Measurements from ENCODE around the gene CSNK2B.

The CSNK2B gene

DNA sequence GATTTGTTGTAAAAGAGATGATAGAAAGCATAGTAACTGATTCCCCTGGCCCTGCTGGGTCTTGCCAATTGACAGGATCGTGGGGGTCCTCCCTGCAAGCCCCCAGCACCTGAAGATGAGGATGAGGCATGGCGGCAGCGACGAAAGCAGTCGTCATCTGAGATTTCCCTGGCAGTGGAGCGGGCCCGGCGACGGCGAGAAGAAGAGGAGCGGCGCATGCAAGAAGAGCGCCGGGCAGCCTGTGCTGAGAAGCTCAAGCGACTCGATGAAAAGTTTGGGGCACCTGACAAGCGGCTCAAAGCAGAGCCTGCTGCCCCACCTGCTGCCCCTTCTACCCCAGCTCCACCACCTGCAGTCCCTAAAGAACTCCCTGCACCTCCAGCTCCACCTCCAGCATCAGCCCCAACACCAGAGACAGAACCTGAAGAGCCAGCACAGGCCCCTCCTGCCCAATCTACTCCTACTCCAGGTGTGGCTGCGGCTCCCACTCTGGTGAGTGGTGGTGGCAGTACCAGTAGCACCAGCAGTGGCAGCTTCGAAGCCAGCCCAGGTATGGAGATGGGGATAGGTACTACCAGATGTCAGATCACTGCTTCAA, 38.1 kb upstream of the CSNK2B start:
- H3K27me3 ChIP-seq (ENCODE audit: control insufficient read depth, insufficient read depth, low read length, poor library complexity, severe bottlenecking): no peaks in the 10 kb centered on the region
- H3K9me3 ChIP-seq (ENCODE audit: control insufficient read depth, low read length): no peaks in the 10 kb centered on the region
- no peak overlapping the region for H3K4me3 ChIP-seq (ENCODE audit: insufficient read depth, low read depth, low read length)
- H3K4me1 ChIP-seq (ENCODE audit: control insufficient read depth, insufficient read depth, low read length): peaks cover 2% of the 10 kb centered on the region
- no peak overlapping the region for H3K27ac ChIP-seq (ENCODE audit: insufficient read depth, low read depth, low read length, poor library complexity, severe bottlenecking)
- H3K36me3 ChIP-seq (ENCODE audit: control insufficient read depth, insufficient read depth, low read length): peaks cover 98% of the 10 kb centered on the region
- WGBS, 2 experiments: 94 to 97% methylated on average over 19 of the region's 19 CpGs

DNA sequence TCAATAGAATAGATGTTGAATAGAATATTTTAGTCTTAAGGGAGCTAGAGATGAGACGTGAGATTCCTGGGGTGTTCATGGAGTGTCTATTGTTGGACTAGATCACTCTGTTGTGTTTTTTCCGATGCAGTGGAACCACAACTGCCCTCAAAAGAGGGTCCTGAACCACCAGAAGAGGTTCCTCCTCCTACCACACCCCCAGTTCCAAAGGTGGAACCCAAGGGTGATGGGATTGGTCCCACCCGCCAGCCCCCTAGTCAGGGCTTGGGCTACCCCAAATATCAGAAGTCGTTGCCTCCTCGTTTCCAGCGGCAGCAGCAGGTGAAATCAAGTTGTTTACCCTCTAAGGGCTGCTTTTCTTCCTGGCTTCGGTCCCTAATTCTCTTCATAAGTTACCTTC, 36.9 kb upstream of the CSNK2B start:
- H3K27ac ChIP-seq (ENCODE audit: insufficient read depth, low read depth, low read length, poor library complexity, severe bottlenecking): no peak overlapping the region
- no peak overlapping the region for H3K4me3 ChIP-seq (ENCODE audit: insufficient read depth, low read depth, low read length)
- peaks cover 98% of the 10 kb centered on the region for H3K36me3 ChIP-seq (ENCODE audit: control insufficient read depth, insufficient read depth, low read length)
- WGBS, 2 experiments: 94 to 96% methylated on average over 7 of the region's 7 CpGs
- no peaks in the 10 kb centered on the region for H3K27me3 ChIP-seq (ENCODE audit: control insufficient read depth, insufficient read depth, low read length, poor library complexity, severe bottlenecking)
- no peaks in the 10 kb centered on the region for H3K4me1 ChIP-seq (ENCODE audit: control insufficient read depth, insufficient read depth, low read length)
- no peaks in the 10 kb centered on the region for H3K9me3 ChIP-seq (ENCODE audit: control insufficient read depth, low read length)

DNA sequence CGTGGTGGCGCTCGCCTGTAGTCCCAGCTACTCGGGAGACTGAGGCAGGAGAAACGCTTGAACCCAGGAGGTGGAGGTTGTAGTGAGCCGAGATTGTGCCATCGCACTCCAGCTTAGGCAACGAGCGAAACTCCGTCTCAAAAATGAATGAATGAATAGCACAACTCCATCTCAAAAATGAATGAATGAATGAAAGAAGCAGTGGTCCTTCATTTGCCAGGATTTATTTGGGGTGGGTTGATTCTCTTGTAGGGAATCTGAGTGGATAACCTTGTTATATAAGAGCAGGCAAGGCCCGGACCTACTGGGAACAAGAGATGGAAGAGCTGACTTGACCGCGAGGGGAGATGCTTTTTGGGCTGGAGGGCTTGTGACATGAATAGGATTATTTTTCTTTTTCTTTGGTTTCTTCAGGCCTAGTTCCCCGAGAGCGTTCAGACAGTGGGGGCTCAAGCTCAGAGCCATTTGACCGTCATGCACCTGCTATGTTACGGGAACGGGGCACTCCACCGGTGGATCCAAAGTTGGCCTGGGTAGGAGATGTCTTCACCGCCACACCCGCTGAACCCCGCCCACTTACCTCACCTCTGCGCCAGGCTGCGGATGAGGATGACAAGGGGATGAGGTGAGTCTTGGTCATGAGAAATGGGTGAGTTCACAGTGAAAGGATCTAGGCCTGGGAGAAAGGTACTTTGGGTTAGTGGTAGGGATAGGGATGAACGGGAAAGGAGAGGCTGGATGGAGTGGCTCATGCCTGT, 35.5 kb upstream of the CSNK2B start:
- H3K4me1 ChIP-seq (ENCODE audit: control insufficient read depth, insufficient read depth, low read length): no peaks in the 10 kb centered on the region
- H3K27ac ChIP-seq (ENCODE audit: insufficient read depth, low read depth, low read length, poor library complexity, severe bottlenecking): no peak overlapping the region
- no peaks in the 10 kb centered on the region for H3K27me3 ChIP-seq (ENCODE audit: control insufficient read depth, insufficient read depth, low read length, poor library complexity, severe bottlenecking)
- H3K9me3 ChIP-seq (ENCODE audit: control insufficient read depth, low read length): no peaks in the 10 kb centered on the region
- whole genome bisulfite sequencing, 2 experiments: 92 to 93% methylated on average over 25 of the region's 25 CpGs
- H3K36me3 ChIP-seq (ENCODE audit: control insufficient read depth, insufficient read depth, low read length): peaks cover 98% of the 10 kb centered on the region
- no peak overlapping the region for H3K4me3 ChIP-seq (ENCODE audit: insufficient read depth, low read depth, low read length)

DNA sequence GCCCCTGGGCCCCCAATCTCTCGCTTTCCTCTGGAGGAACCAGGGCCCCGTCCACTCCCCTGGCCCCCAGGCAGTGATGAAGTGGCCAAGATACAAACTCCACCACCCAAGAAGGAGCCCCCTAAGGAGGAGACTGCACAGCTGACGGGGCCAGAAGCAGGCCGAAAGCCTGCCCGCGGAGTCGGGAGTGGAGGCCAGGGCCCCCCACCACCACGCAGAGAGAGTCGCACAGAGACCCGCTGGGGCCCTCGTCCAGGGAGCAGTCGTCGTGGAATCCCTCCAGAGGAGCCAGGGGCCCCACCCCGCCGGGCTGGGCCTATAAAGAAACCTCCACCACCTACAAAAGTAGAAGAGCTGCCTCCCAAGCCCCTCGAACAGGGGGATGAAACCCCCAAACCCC, 34.7 kb upstream of the CSNK2B start:
- H3K9me3 ChIP-seq (ENCODE audit: control insufficient read depth, low read length): no peaks in the 10 kb centered on the region
- H3K27ac ChIP-seq (ENCODE audit: insufficient read depth, low read depth, low read length, poor library complexity, severe bottlenecking): no peak overlapping the region
- no peak overlapping the region for H3K4me3 ChIP-seq (ENCODE audit: insufficient read depth, low read depth, low read length)
- 95 to 96% methylated on average over 16 of the region's 16 CpGs for WGBS, 2 experiments
- no peaks in the 10 kb centered on the region for H3K27me3 ChIP-seq (ENCODE audit: control insufficient read depth, insufficient read depth, low read length, poor library complexity, severe bottlenecking)
- H3K4me1 ChIP-seq (ENCODE audit: control insufficient read depth, insufficient read depth, low read length): no peaks in the 10 kb centered on the region
- peaks cover 98% of the 10 kb centered on the region for H3K36me3 ChIP-seq (ENCODE audit: control insufficient read depth, insufficient read depth, low read length)

DNA sequence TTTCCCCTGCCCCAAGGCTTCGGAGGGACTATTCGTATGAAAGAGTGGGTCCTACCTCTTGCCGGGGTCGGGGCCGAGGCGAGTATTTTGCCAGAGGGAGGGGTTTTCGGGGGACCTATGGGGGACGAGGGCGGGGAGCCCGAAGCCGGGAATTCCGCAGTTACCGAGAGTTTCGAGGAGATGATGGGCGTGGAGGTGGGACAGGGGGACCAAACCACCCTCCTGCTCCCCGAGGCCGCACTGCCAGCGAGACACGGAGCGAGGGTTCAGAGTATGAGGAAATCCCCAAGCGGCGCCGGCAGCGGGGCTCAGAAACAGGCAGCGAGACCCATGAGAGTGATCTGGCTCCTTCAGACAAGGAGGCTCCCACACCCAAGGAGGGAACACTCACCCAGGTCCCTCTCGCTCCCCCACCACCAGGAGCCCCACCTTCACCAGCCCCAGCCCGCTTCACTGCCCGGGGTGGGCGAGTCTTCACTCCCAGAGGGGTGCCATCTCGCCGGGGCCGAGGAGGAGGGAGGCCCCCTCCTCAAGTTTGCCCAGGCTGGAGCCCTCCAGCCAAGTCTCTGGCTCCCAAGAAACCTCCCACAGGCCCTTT, 34.1 kb upstream of the CSNK2B start:
- H3K27me3 ChIP-seq (ENCODE audit: control insufficient read depth, insufficient read depth, low read length, poor library complexity, severe bottlenecking): no peaks in the 10 kb centered on the region
- H3K4me3 ChIP-seq (ENCODE audit: insufficient read depth, low read depth, low read length): no peak overlapping the region
- H3K4me1 ChIP-seq (ENCODE audit: control insufficient read depth, insufficient read depth, low read length): no peaks in the 10 kb centered on the region
- H3K27ac ChIP-seq (ENCODE audit: insufficient read depth, low read depth, low read length, poor library complexity, severe bottlenecking): no peak overlapping the region
- H3K9me3 ChIP-seq (ENCODE audit: control insufficient read depth, low read length): no peaks in the 10 kb centered on the region
- WGBS, 2 experiments: 94 to 97% methylated on average over 32 of the region's 32 CpGs
- peaks cover 98% of the 10 kb centered on the region for H3K36me3 ChIP-seq (ENCODE audit: control insufficient read depth, insufficient read depth, low read length)

DNA sequence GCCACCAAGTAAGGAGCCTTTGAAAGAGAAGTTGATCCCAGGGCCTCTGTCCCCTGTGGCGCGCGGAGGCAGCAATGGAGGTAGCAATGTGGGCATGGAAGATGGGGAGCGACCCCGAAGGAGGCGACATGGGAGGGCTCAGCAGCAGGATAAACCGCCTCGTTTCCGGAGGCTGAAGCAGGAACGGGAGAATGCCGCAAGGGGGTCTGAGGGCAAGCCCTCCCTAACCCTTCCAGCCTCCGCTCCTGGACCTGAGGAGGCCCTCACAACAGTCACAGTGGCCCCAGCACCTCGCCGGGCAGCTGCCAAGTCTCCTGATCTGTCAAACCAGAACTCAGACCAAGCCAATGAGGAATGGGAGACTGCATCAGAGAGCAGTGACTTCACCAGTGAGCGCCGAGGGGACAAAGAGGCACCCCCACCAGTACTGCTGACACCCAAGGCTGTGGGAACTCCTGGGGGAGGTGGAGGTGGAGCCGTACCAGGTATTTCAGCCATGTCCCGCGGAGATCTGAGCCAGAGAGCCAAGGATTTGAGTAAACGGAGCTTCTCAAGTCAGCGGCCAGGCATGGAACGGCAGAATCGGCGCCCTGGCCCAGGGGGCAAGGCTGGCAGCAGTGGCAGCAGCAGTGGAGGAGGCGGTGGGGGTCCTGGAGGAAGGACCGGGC, 33.5 kb upstream of the CSNK2B start:
- H3K27ac ChIP-seq (ENCODE audit: insufficient read depth, low read depth, low read length, poor library complexity, severe bottlenecking): no peak overlapping the region
- no peaks in the 10 kb centered on the region for H3K27me3 ChIP-seq (ENCODE audit: control insufficient read depth, insufficient read depth, low read length, poor library complexity, severe bottlenecking)
- no peaks in the 10 kb centered on the region for H3K9me3 ChIP-seq (ENCODE audit: control insufficient read depth, low read length)
- H3K4me1 ChIP-seq (ENCODE audit: control insufficient read depth, insufficient read depth, low read length): no peaks in the 10 kb centered on the region
- H3K36me3 ChIP-seq (ENCODE audit: control insufficient read depth, insufficient read depth, low read length): peaks cover 97% of the 10 kb centered on the region
- H3K4me3 ChIP-seq (ENCODE audit: insufficient read depth, low read depth, low read length): no peak overlapping the region
- WGBS, 2 experiments: 95 to 96% methylated on average over 26 of the region's 26 CpGs

DNA sequence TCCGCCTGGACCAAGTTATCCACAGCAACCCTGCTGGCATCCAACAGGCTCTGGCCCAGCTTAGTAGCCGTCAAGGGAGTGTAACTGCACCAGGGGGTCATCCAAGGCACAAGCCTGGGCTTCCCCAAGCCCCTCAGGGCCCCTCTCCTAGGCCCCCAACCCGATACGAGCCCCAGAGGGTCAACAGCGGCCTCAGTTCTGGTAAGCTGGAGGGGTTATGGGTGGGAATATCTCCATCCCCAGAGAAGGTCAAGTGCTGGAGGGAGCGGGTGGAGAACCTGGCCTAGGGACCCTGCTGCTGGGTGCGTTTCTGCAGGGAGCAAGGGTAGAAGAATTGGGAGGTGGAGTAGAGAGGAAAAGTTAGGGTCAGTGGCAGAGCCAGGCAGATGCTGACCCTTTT, 32.4 kb upstream of the CSNK2B start:
- no peaks in the 10 kb centered on the region for H3K4me1 ChIP-seq (ENCODE audit: control insufficient read depth, insufficient read depth, low read length)
- H3K9me3 ChIP-seq (ENCODE audit: control insufficient read depth, low read length): no peaks in the 10 kb centered on the region
- WGBS, 2 experiments: 94 to 97% methylated on average over 7 of the region's 7 CpGs
- no peak overlapping the region for H3K27ac ChIP-seq (ENCODE audit: insufficient read depth, low read depth, low read length, poor library complexity, severe bottlenecking)
- H3K36me3 ChIP-seq (ENCODE audit: control insufficient read depth, insufficient read depth, low read length): peaks cover 87% of the 10 kb centered on the region
- no peak overlapping the region for H3K4me3 ChIP-seq (ENCODE audit: insufficient read depth, low read depth, low read length)
- H3K27me3 ChIP-seq (ENCODE audit: control insufficient read depth, insufficient read depth, low read length, poor library complexity, severe bottlenecking): no peaks in the 10 kb centered on the region

DNA sequence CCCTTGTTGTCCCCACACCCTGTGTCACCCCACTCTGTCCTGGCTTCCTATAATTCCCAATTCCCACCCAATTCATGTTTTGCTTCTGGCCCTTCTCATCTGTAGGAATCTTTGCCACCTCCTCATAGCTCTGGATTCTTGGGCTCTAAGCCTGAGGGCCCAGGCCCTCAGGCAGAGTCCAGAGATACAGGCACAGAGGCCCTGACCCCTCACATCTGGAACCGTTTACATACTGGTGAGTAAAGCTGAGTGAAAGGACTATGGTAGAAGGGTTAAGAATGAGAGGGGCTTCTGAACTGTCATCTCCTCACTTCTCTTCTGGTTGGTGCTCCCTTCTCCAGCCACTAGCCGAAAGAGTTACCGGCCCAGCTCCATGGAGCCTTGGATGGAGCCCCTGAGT, 31.7 kb upstream of the CSNK2B start:
- H3K27ac ChIP-seq (ENCODE audit: insufficient read depth, low read depth, low read length, poor library complexity, severe bottlenecking): no peak overlapping the region
- no peak overlapping the region for H3K4me3 ChIP-seq (ENCODE audit: insufficient read depth, low read depth, low read length)
- no peaks in the 10 kb centered on the region for H3K4me1 ChIP-seq (ENCODE audit: control insufficient read depth, insufficient read depth, low read length)
- WGBS, 2 experiments: 95 to 96% methylated on average over 3 of the region's 3 CpGs
- no peaks in the 10 kb centered on the region for H3K27me3 ChIP-seq (ENCODE audit: control insufficient read depth, insufficient read depth, low read length, poor library complexity, severe bottlenecking)
- no peaks in the 10 kb centered on the region for H3K9me3 ChIP-seq (ENCODE audit: control insufficient read depth, low read length)
- H3K36me3 ChIP-seq (ENCODE audit: control insufficient read depth, insufficient read depth, low read length): peaks cover 81% of the 10 kb centered on the region

DNA sequence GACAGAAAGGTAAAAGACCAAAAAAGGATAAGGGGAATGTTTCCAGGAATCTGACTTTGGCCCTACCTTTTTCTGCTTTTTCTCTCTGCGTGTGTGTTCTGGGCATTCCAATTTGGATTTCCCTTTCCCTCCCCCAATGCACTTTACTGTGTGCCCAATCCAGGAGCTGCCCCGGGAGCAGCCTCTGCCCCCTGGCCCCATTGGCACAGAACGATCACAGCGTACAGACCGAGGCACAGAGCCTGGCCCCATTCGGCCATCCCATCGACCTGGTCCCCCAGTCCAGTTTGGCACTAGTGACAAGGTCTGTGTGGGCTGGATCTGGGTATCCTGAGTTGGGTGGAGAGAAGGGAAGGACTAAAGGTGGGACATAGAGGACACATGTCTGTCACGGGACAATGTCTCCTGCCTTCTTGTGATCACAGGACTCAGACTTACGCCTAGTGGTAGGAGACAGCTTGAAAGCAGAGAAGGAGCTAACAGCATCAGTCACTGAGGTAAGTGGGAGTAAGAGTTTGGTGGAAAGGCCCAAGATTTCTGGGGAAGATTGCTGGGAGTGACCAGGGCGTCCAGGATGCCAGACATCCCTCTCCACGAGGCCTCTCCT, 30.8 kb upstream of the CSNK2B start:
- Histone ChIP-seq H3K27ac (ENCODE audit: insufficient read depth, low read depth, low read length, poor library complexity, severe bottlenecking) (no peak overlapping the region), H3K36me3 (ENCODE audit: control insufficient read depth, insufficient read depth, low read length) (peaks cover 72% of the 10 kb centered on the region), H3K4me1 (ENCODE audit: control insufficient read depth, insufficient read depth, low read length) (no peaks in the 10 kb centered on the region), H3K4me3 (ENCODE audit: insufficient read depth, low read depth, low read length) (no peak overlapping the region), H3K9me3 (ENCODE audit: control insufficient read depth, low read length) (no peaks in the 10 kb centered on the region), H3K27me3 (ENCODE audit: control insufficient read depth, insufficient read depth, low read length, poor library complexity, severe bottlenecking) (no peaks in the 10 kb centered on the region)
- 90 to 91% methylated on average over 11 of the region's 11 CpGs for WGBS, 2 experiments

Measured in ectodermal cell (in vitro differentiated cells).